AG04450 (cell line): Measurements from ENCODE around the gene BLCAP. TPM values are rescaled to one million over a fixed set of nuclear protein-coding genes. Genes with fewer than 3 reads are reported as not detected.
A peak's percentile ranks its signal among the peaks of the same experiment; 100 is the strongest.

ENCODE experiments used
- CTCF ChIA-PET: fragments of 300-600, 350-600 bp; formaldehyde crosslinking; extraction: SDS; loops from one replicate; lab custom pipeline; 2022; ENCODE audit warnings: antibody characterized with exemption, inconsistent platforms; lab: Charles Lee
- POLR2A ChIA-PET: fragments of 350-600 bp; formaldehyde crosslinking; extraction: SDS; loops from one replicate; lab custom pipeline; 2021; ENCODE audit warnings: antibody characterized with exemption, inconsistent platforms; lab: Yijun Ruan, JAX
- DNase-seq: peaks from one replicate; pipeline ENCODE4 v3.0.0-alpha.2; 2011; ENCODE audit warnings: low read depth, low spot score
- H3K27ac ChIP-seq: one replicate; pipeline ENCODE4 v1.5.1; 2012; ENCODE audit warnings: low read depth, low read length, control low read depth
- H3K27me3 ChIP-seq: one replicate; pipeline ENCODE4 v1.6.0; 2012; ENCODE audit warnings: low read length; ENCODE audit not compliant: control insufficient read depth, insufficient read depth
- H3K4me3 ChIP-seq: 2 replicates; pipeline ENCODE4 v1.5.1; 2011; ENCODE audit warnings: mild to moderate bottlenecking, low read depth, low read length, control low read depth
- H3K9me3 ChIP-seq: 2 replicates; pipeline ENCODE4 v1.5.1; 2012; ENCODE audit warnings: low read length; ENCODE audit not compliant: control insufficient read depth, insufficient read depth
- CTCF ChIP-seq: IDR thresholded peaks from 2 replicates; pipeline ENCODE4 v1.5.1; 2011; ENCODE audit warnings: low read depth, low read length, control low read depth, inconsistent platforms
- polyA plus RNA-seq: library from polyadenylated mRNA; depleted of rRNA; stranded (reverse); fragments of >200 nt; gene quantifications from 2 replicates; pipeline ENCODE4 v1.2.3, GENCODE V29; 2011

Gene BLCAP
- polyA plus RNA-seq, 1 experiment = 94.1 TPM

- peaks cover 19% of the 10 kb centered on the region for H3K9me3 ChIP-seq
- no peak overlapping the region for H3K27ac ChIP-seq
- no peaks in the 10 kb centered on the region for H3K27me3 ChIP-seq
- DNase-seq = no peak
- ChIA-PET POLR2A (no interaction called here), CTCF (no interaction called here)
- H3K4me3 ChIP-seq = no peak overlapping the region
- TF ChIP-seq CTCF = no peak
Observed at GRCh38 chr20:37524859-37525708, 2.6 kb downstream of the BLCAP start.

- Histone ChIP-seq H3K27ac (no peak overlapping the region), H3K4me3 (no peak overlapping the region), H3K9me3 (peaks cover 21% of the 10 kb centered on the region), H3K27me3 (no peaks in the 10 kb centered on the region)
- no peak for DNase-seq
- ChIA-PET CTCF (no interaction called here), POLR2A (no interaction called here)
- no peak for TF ChIP-seq CTCF
Observed at GRCh38 chr20:37523911-37524700, 3.6 kb downstream of the BLCAP start.

GRCh38 chr20:37523012-37523391, 4.7 kb downstream of the BLCAP start:
- POLR2A ChIA-PET = no interaction called here
- Histone ChIP-seq H3K27me3 (no peaks in the 10 kb centered on the region), H3K4me3 (no peak overlapping the region), H3K27ac (no peak overlapping the region), H3K9me3 (peaks cover 21% of the 10 kb centered on the region)
- CTCF ChIA-PET = no interaction called here
- no peak for DNase-seq
- TF ChIP-seq CTCF = no peak

GRCh38 chr20:37522260-37523011, 5.2 kb downstream of the BLCAP start:
- H3K9me3 ChIP-seq = peaks cover 21% of the 10 kb centered on the region
- peak overlapping the region; percentile 41 for H3K4me3 ChIP-seq
- ChIA-PET CTCF (interaction anchor here (0.7 to 0.8 kb wide), 2 partner anchors 247 to 330 kb away, joined by 3 to 4 read pairs; no protein-coding TSS in a partner anchor), POLR2A (no interaction called here)
- no peak overlapping the region for H3K27ac ChIP-seq
- no peak for DNase-seq
- no peak for TF ChIP-seq CTCF
- no peaks in the 10 kb centered on the region for H3K27me3 ChIP-seq
